Hepatocyte (in vitro differentiated cells): ENCODE measurements around the gene FAM20C.

Experiments
- CTCF ChIP-seq: fragments of 200-600 bp; sonication (generic); IDR thresholded peaks from 2 replicates; pipeline ENCODE4 v1.5.1; 2016; ENCODE audit warnings: antibody characterized with exemption, mild to moderate bottlenecking; ENCODE audit not compliant: poor library complexity
- EZH2 ChIP-seq: fragments of 200-600 bp; sonication (generic); IDR thresholded peaks from 2 replicates; pipeline ENCODE4 v1.6.1; 2016; ENCODE audit warnings: antibody characterized with exemption, mild to moderate bottlenecking, borderline replicate concordance

- no peak for TF ChIP-seq CTCF
- TF ChIP-seq EZH2: no peak
Measured at GRCh38 chr7:240887-241421, 48.6 kb downstream of the FAM20C start.
